Measurements from ENCODE around the gene MYO1B. TPM values are rescaled to one million over a fixed set of nuclear protein-coding genes. Genes with fewer than 3 reads are reported as not detected.

The MYO1B gene
- total RNA-seq, 1 donor: 0.27 TPM

- no peak for DNase-seq (ENCODE audit: low read depth in 2 of 3, low spot score in 2 of 3)
These were observed 73.0 kb downstream of the MYO1B start for GRCh38 chr2:191318037-191318728.

- no peak for DNase-seq (ENCODE audit: low read depth in 2 of 3, low spot score in 2 of 3)
These were observed 73.5 kb downstream of the MYO1B start for GRCh38 chr2:191318729-191319078.

GRCh38 chr2:191319186-191319585 is 74.0 kb downstream of the MYO1B start:
- no peak for DNase-seq (ENCODE audit: low read depth in 2 of 3, low spot score in 2 of 3)

GRCh38 chr2:191320881-191321280 is 75.7 kb downstream of the MYO1B start:
- no peak for DNase-seq (ENCODE audit: low read depth in 2 of 3, low spot score in 2 of 3)

GRCh38 chr2:191321861-191322662 is 76.9 kb downstream of the MYO1B start:
- DNase-seq (ENCODE audit: low read depth in 2 of 3, low spot score in 2 of 3): peak in 2 of 3 donors; percentile 63 to 90

GRCh38 chr2:191322828-191323506 is 77.8 kb downstream of the MYO1B start:
- DNase-seq (ENCODE audit: low read depth in 2 of 3, low spot score in 2 of 3): no peak

GRCh38 chr2:191325651-191326365 is 80.6 kb downstream of the MYO1B start:
- no peak for DNase-seq (ENCODE audit: low read depth in 2 of 3, low spot score in 2 of 3)

- DNase-seq (ENCODE audit: low read depth in 2 of 3, low spot score in 2 of 3): no peak
These were observed 82.3 kb downstream of the MYO1B start for GRCh38 chr2:191327484-191327883.

- no peak for DNase-seq (ENCODE audit: low read depth in 2 of 3, low spot score in 2 of 3)
These were observed 83.1 kb downstream of the MYO1B start for GRCh38 chr2:191328150-191328809.

- no peak for DNase-seq (ENCODE audit: low read depth in 2 of 3, low spot score in 2 of 3)
These were observed 84.6 kb downstream of the MYO1B start for GRCh38 chr2:191329841-191330240.

- DNase-seq (ENCODE audit: low read depth in 2 of 3, low spot score in 2 of 3): no peak
These were observed 88.7 kb downstream of the MYO1B start for GRCh38 chr2:191333911-191334357.

- DNase-seq (ENCODE audit: low read depth in 2 of 3, low spot score in 2 of 3): no peak
These were observed 90.8 kb downstream of the MYO1B start for GRCh38 chr2:191335875-191336464.

GRCh38 chr2:191341436-191341835 is 96.2 kb downstream of the MYO1B start:
- DNase-seq (ENCODE audit: low read depth in 2 of 3, low spot score in 2 of 3): no peak

- no peak for DNase-seq (ENCODE audit: low read depth in 2 of 3, low spot score in 2 of 3)
These were observed 98.7 kb downstream of the MYO1B start for GRCh38 chr2:191343796-191344338.

GRCh38 chr2:191345788-191346187 is 100.6 kb downstream of the MYO1B start:
- DNase-seq (ENCODE audit: low read depth in 2 of 3, low spot score in 2 of 3): no peak

GRCh38 chr2:191347154-191347553 is 102.0 kb downstream of the MYO1B start:
- no peak for DNase-seq (ENCODE audit: low read depth in 2 of 3, low spot score in 2 of 3)

- no peak for DNase-seq (ENCODE audit: low read depth in 2 of 3, low spot score in 2 of 3)
These were observed 102.7 kb downstream of the MYO1B start for GRCh38 chr2:191347881-191348280.

- no peak for DNase-seq (ENCODE audit: low read depth in 2 of 3, low spot score in 2 of 3)
These were observed 104.8 kb downstream of the MYO1B start for GRCh38 chr2:191349990-191350389.

GRCh38 chr2:191350826-191351225 is 105.6 kb downstream of the MYO1B start:
- DNase-seq (ENCODE audit: low read depth in 2 of 3, low spot score in 2 of 3): no peak

GRCh38 chr2:191351298-191351697 is 106.1 kb downstream of the MYO1B start:
- no peak for DNase-seq (ENCODE audit: low read depth in 2 of 3, low spot score in 2 of 3)

All from hematopoietic multipotent progenitor cell (in vitro differentiated cells).